IPS-18c (cell line): ENCODE measurements around the gene ANKMY1.

Experiments
- H3K4me3 ChIP-seq: 2 replicates; pipeline ENCODE4 v1.7.0; 2013; ENCODE audit warnings: low read depth, mild to moderate bottlenecking, low read length, moderate library complexity; ENCODE audit not compliant: insufficient read depth
- H3K9me3 ChIP-seq: one replicate; pipeline ENCODE4 v1.6.1; 2013; ENCODE audit warnings: mild to moderate bottlenecking, low read length, moderate library complexity; ENCODE audit not compliant: control insufficient read depth, insufficient read depth

ANKMY1 gene

DNA sequence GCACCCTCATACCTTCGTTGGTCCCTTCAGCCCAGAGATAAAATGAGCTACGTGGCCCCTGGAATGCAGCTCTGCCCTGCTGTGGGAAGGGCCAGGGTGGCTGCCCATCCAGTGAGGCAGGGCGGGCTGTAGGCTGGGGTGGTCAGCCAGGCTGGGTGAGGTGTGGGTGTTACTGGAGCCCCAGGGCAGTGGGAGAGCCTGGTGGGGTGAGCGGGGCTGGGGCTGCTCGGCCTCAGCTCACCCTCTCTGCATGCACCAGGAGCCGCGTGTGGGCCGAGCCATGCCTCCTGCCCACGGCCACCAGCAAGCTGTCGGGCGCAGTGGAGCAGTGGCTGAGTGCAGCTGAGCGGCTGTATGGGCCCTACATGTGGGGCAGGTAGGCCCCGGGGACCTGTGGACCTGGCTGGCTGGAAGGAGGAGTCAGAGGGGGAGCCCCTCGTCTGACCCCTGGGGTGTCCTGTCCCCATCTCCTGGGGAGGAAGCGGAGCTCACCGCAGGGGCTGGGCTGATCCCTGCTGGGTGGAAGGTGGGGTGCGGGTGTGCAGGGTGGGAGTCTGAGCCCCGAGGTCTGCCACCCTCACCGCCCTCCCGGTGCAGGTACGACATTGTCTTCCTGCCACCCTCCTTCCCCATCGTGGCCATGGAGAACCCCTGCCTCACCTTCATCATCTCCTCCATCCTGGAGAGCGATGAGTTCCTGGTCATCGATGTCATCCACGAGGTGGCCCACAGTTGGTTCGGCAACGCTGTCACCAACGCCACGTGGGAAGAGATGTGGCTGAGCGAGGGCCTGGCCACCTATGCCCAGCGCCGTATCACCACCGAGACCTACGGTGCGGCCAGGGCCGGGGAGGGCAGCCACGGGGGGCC is 16.0 kb upstream of the ANKMY1 start:
- H3K9me3 ChIP-seq: no peaks in the 10 kb centered on the region
- no peak overlapping the region for H3K4me3 ChIP-seq

- Histone ChIP-seq H3K9me3 (no peaks in the 10 kb centered on the region), H3K4me3 (no peak overlapping the region)
These were observed 15.3 kb upstream of the ANKMY1 start for GRCh38 chr2:240573071-240573515.

DNA sequence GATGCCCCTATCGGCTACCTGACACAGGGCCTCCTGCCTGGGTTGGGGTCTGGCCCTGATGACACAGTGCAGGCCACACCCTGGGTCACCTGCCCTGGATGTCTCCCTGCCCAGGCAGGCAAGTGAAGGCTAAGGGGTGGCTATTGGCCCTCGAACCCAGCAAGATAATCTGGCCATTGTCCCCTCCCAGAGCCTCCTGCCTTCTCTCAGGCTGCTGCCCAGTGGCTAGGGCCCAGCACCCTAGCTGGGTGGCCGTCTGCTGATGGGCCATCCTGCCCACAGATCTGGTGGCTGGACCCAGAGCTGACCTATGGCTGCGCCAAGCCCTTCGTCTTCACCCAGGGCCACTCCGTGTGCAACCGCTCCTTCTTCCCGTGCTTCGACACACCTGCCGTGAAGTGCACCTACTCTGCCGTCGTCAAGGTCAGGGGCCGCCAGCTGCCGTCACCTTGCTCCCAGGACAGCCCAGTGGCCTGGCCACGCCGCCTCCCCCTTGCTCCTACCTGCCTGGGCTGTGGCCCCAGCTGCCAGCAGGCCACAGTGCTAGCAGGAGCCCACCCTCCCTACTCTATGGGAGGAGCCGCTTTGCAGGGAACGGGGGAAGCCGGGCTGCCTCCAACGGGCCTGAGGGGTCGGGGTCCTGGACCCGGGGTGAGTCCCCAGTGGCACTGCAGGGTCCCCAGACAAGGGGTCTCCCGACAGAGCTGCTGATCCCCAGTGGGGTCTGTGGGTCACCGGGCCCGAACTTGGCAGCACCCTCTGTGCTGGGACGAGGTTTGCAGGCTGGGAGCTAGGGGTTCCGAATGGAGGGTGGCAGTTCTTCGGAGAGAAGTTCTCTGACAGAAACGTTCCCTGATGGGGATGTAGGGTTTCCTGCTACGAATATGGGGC is 14.6 kb upstream of the ANKMY1 start:
- H3K9me3 ChIP-seq: no peaks in the 10 kb centered on the region
- no peak overlapping the region for H3K4me3 ChIP-seq

- Histone ChIP-seq H3K9me3 (no peaks in the 10 kb centered on the region), H3K4me3 (no peak overlapping the region)
These were observed 13.7 kb upstream of the ANKMY1 start for GRCh38 chr2:240571314-240571973.

DNA sequence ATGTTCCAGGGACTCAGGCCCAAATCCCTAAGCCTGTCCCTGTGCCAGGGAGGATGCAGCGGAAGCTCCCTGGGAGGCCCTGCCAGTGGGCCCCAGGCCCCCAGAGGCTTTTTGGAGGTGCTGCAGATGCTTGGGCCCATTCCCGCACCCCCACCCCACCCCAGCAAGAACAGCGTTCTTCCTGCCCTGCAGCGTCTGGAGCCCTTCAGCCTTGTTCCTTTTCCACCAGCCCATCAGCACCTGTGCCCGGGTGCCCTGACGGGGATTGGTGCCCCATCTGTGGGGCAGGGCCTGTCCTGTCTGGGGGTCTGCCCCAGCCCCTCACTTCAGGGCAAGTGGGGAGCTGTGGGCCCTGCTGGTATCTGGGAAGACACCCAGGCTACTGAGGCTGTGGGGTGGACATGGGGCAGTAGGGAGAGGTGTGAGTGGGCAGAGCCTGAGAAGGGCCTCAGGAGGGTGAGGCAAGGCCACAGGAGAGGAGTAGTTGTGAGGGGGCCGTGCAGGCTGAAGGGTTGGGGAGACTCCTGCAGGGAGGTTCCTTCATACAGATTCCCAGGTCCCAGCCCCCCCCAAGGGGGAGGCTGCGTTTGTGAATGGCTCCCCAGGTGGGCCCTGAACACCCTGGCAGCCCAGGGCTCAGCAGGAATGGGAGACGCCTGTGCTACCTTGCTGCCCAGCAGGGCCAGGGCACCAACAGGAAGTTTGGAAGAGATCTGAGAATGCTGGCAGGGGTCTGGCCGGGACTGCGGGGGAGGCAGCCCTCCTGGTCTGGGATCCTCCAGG is 12.9 kb upstream of the ANKMY1 start:
- no peak overlapping the region for H3K4me3 ChIP-seq
- no peaks in the 10 kb centered on the region for H3K9me3 ChIP-seq

DNA sequence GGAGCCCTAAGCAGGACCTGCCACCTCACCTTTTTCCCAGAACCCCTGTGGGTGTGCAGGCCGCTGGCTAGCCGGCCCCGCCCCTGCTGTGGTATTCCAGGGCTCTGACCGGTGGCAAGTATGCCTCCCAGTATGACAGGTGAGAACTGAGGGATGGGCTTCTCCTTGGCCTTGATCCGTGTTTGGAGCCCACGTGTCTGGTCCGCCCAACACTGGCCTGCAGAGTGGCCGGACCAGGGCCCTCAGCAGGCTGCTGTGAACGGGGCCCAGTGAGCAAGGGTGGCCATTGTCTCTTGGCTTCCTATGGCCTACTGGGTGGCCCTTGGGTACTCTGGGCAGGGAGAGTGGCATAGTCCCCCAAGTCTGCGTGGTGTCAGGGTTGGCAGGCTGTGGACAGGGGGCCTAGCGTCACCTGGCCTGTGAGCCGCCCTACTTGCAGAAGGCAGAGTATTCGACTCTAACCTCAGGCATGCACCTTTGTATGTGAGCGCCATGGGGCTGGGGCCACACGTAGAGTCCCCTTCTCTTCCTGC is 12.3 kb upstream of the ANKMY1 start:
- Histone ChIP-seq H3K4me3 (no peak overlapping the region), H3K9me3 (no peaks in the 10 kb centered on the region)

DNA sequence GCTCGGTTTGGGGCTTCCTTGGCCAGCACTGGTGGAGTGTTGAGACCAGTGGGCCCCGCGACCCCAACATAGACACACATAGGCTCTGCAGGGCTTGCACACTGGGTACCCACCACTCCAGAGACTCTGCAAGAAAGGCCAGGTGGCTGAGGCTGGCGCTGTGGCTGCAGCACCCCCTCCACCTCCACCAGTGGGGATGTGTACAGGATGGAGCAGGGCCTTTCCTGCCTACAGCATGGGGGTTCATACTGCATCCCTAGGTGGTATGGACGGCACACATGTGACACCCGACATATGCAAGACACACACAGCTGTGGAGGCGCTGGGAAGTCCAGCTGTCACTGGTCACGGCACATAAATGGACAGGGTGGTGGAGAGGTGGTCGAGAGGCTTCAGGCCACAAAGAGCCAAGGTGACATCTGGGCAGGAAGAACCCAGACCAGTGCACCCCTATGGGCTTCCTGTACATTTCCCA is 11.8 kb upstream of the ANKMY1 start:
- no peak overlapping the region for H3K4me3 ChIP-seq

GRCh38 chr2:240568678-240569522 is 11.1 kb upstream of the ANKMY1 start:
- H3K9me3 ChIP-seq: no peaks in the 10 kb centered on the region
- H3K4me3 ChIP-seq: peak overlapping the region; percentile 57

More for the DNA sequence above, 11.8 kb upstream of the ANKMY1 start:
- no peaks in the 10 kb centered on the region for H3K9me3 ChIP-seq

DNA sequence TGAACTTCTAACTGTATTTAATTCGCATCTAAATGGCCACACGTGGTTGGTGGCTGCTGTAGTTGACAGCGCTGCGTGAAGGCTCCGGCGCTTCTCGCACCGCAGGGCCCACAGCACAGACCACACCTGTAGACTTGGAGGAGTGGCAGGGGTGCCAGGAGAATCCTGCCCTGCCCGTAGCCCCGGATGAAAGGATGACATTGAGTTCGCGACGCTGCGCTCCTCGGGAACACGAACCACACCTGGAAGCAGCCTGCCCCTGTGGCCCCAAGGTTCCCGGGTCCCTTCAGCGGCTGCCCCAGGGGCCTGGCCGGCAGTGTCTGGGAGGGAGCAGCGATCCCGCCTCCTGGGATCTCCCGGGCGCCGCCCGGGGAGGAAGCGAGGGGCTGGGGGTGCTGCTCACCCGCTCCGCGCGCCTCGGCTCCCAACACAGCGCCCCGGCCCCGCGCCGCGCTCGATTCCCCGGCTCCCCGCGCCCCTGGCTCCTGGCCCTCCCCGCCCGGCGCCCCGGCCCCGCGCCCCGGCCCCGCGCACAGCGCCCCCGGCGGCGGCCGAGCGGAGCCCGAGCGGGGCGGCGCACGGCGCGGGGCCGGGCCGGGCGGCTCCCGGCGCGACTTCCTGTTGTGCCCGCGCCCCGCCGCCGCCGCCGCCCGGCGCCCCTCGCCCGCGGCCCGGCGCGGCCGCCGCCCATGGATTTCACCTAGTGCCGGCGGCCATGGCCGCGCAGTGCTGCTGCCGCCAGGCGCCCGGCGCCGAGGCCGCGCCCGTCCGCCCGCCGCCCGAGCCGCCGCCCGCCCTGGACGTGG is 10.3 kb upstream of the ANKMY1 start, which contains the start of gene RNPEPL1:
Gene RNPEPL1, plus strand, starts transcription at position 613 of the 806 bp plus-strand sequence. Its CDS starts 103 bp downstream, at position 716.
- Histone ChIP-seq H3K4me3 (peak within 1 kb of the TSS; percentile 57), H3K9me3 (no peaks in the 10 kb centered on the region)

- no peaks in the 10 kb centered on the region for H3K9me3 ChIP-seq
- peak overlapping the region; percentile 56; the same call in 1 of the 2 replicates for H3K4me3 ChIP-seq
These were observed 9.5 kb upstream of the ANKMY1 start for GRCh38 chr2:240567137-240567871.

GRCh38 chr2:240566203-240567136 is 8.7 kb upstream of the ANKMY1 start:
- Histone ChIP-seq H3K4me3 (no peak overlapping the region), H3K9me3 (no peaks in the 10 kb centered on the region)

DNA sequence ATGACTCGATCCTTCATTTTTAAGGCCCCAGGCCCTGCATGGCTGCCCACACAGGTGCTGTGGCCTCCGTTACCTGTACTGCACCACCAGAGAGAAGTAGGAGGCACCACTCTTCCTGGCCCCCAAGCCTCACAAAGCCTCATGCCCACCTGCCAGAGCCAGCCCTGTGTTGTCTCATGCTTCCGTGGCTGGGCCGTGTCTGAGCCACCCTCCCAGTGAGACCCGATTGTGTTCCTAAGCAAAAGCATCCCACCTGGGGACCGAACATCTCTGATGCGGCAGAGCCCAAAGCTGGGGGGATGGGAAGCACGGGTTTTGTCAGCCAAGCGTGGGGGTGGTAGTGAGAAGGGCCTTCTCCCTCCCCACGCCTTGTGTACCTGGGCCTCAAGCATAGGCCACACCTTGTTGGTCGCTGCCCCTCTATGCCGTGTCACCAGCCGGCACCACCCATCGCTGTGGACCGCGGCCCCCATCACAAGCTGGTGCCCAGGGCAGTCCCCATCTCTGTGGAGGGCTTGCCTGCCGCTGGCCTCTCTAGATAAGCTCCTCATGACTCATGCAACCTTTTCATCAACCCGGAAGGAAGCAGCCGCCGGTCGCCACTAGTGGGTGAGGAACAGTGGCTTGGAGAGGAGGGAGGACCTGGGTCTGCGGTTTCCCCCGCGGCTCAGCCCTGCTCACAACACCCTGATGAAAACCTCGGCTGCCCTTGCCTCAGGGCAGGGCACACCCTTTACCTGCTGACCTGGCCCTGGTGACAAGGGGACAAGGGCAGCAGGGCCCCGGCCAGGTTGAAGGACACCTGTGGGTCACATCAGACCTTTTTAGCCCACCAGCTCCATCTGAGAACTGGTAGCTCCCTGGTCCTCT is 7.8 kb upstream of the ANKMY1 start:
- no peaks in the 10 kb centered on the region for H3K9me3 ChIP-seq
- no peak overlapping the region; the same call in 1 of the 2 replicates for H3K4me3 ChIP-seq
